ENCODE results near the gene DHDH.

Gene DHDH

GRCh38 chr19:48950159-48950558, 16.7 kb downstream of the DHDH start:
- Histone ChIP-seq H3K36me3 (no peaks in the 10 kb centered on the region), H3K27ac (no peak overlapping the region), H3K4me3 (ENCODE audit: low read depth in 1 of 2, low read length in 1 of 2) (no peak overlapping the region)

GRCh38 chr19:48950830-48951519, 17.5 kb downstream of the DHDH start:
- TF ChIP-seq CTCF (IDR thresholded peaks at IDR 0.05) = no peak
- Histone ChIP-seq H3K36me3 (no peaks in the 10 kb centered on the region), H3K27me3 (no peaks in the 10 kb centered on the region), H3K9me3 (no peaks in the 10 kb centered on the region), H3K27ac (no peak overlapping the region), H3K4me1 (ENCODE audit: control insufficient read depth in 1 of 2, insufficient read depth in 1 of 2, low read depth in 1 of 2, low read length in 1 of 2) (peaks cover 16% of the 10 kb centered on the region in 2 experiments), H3K4me3 (ENCODE audit: low read depth in 1 of 2, low read length in 1 of 2) (no peak overlapping the region)

More at GRCh38 chr19:48950159-48950558, 16.7 kb downstream of the DHDH start:
- no peaks in the 10 kb centered on the region for H3K27me3 ChIP-seq
- H3K9me3 ChIP-seq = no peaks in the 10 kb centered on the region
- peaks cover 8% of the 10 kb centered on the region in 2 experiments for H3K4me1 ChIP-seq (ENCODE audit: control insufficient read depth in 1 of 2, insufficient read depth in 1 of 2, low read depth in 1 of 2, low read length in 1 of 2)
- no peak for TF ChIP-seq CTCF (IDR thresholded peaks at IDR 0.05)

GRCh38 chr19:48953141-48953540, 19.6 kb downstream of the DHDH start:
- TF ChIP-seq CTCF (IDR thresholded peaks at IDR 0.05) = no peak
- H3K27me3 ChIP-seq = no peaks in the 10 kb centered on the region
- H3K9me3 ChIP-seq = no peaks in the 10 kb centered on the region
- peaks cover 16 to 17% of the 10 kb centered on the region in 2 experiments for H3K4me1 ChIP-seq (ENCODE audit: control insufficient read depth in 1 of 2, insufficient read depth in 1 of 2, low read depth in 1 of 2, low read length in 1 of 2)
- no peak overlapping the region for H3K27ac ChIP-seq
- H3K4me3 ChIP-seq (ENCODE audit: low read depth in 1 of 2, low read length in 1 of 2) = no peak overlapping the region
- no peaks in the 10 kb centered on the region for H3K36me3 ChIP-seq

GRCh38 chr19:48953990-48954594, 20.6 kb downstream of the DHDH start:
- Histone ChIP-seq H3K36me3 (no peaks in the 10 kb centered on the region), H3K27ac (peak overlapping the region; percentile 75), H3K4me1 (ENCODE audit: control insufficient read depth in 1 of 2, insufficient read depth in 1 of 2, low read depth in 1 of 2, low read length in 1 of 2) (peaks cover 17 to 21% of the 10 kb centered on the region in 2 experiments), H3K27me3 (no peaks in the 10 kb centered on the region), H3K9me3 (no peaks in the 10 kb centered on the region), H3K4me3 (ENCODE audit: low read depth in 1 of 2, low read length in 1 of 2) (peak overlapping the region; percentile 75 to 88)
- TF ChIP-seq CTCF (IDR thresholded peaks at IDR 0.05) = no peak

GRCh38 chr19:48954595-48955307, 21.3 kb downstream of the DHDH start, which contains the start of gene BAX:
TSS of gene BAX (plus strand) at chr19:48954875. CDS start at chr19:48954929, 54 bp downstream.
- Histone ChIP-seq H3K4me1 (ENCODE audit: control insufficient read depth in 1 of 2, insufficient read depth in 1 of 2, low read depth in 1 of 2, low read length in 1 of 2) (peaks cover 21 to 27% of the 10 kb centered on the region in 2 experiments), H3K36me3 (no peaks in the 10 kb centered on the region), H3K4me3 (ENCODE audit: low read depth in 1 of 2, low read length in 1 of 2) (peak within 1 kb of the TSS; percentile 75 to 88), H3K27me3 (no peaks in the 10 kb centered on the region), H3K27ac (peak within 1 kb of the TSS; percentile 75), H3K9me3 (no peaks in the 10 kb centered on the region)
- no peak for TF ChIP-seq CTCF (IDR thresholded peaks at IDR 0.05)
